Breast epithelium (tissue), 3 donors: ENCODE data around the gene CLIC6.

Experiments used
- POLR2A ChIP-seq: fragments of 450-650 bp; IDR thresholded peaks from one replicate; pipeline ENCODE4 v1.6.1; 2016; ENCODE audit warnings: antibody characterized with exemption, mild to moderate bottlenecking, moderate library complexity
- POLR2AphosphoS5 ChIP-seq, 3 donors: sonication (generic); formaldehyde crosslinking; IDR thresholded peaks; one replicate each; pipeline ENCODE4 v1.6.1; 2017; ENCODE audit warnings: antibody characterized with exemption in 3 of 3
- TF ChIP-seq, protein P1 (sequence below), 3 donors: fragments of 450-650 bp; IDR thresholded peaks; one replicate each; pipeline ENCODE4 v1.5.1; 2016 to 2017; ENCODE audit warnings: antibody characterized with exemption in 3 of 3, mild to moderate bottlenecking in 3 of 3, moderate library complexity in 3 of 3

DNA sequence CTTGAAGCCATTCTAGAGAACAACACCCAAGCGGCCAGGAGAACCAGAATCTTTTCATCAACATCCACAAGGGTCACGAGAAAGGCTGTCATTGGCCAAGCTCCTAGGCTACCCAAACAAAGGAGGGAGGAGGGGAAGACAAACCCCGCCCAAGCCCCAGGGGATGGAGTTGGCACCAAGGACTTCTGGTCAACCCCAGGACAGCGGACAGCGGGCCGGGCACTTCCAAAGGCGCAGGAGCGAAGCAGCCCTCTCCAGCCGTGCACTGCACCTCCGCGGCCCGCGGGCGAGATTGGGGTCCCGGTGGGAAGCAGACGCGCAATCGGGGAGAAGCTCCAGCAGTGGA, at the start of gene CLIC6:
- TF ChIP-seq, protein P1, sequence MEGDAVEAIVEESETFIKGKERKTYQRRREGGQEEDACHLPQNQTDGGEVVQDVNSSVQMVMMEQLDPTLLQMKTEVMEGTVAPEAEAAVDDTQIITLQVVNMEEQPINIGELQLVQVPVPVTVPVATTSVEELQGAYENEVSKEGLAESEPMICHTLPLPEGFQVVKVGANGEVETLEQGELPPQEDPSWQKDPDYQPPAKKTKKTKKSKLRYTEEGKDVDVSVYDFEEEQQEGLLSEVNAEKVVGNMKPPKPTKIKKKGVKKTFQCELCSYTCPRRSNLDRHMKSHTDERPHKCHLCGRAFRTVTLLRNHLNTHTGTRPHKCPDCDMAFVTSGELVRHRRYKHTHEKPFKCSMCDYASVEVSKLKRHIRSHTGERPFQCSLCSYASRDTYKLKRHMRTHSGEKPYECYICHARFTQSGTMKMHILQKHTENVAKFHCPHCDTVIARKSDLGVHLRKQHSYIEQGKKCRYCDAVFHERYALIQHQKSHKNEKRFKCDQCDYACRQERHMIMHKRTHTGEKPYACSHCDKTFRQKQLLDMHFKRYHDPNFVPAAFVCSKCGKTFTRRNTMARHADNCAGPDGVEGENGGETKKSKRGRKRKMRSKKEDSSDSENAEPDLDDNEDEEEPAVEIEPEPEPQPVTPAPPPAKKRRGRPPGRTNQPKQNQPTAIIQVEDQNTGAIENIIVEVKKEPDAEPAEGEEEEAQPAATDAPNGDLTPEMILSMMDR (IDR thresholded peaks at IDR 0.05) = no peak
- TF ChIP-seq POLR2A (no peak), POLR2AphosphoS5 (IDR thresholded peaks at IDR 0.05) (no peak)
